ENCODE measurements around the gene RAB40A.
"Not testable (repeated sequence)": the region's sequence is repeated elsewhere in the genome, so short reads cannot be mapped to it uniquely, and the experiment has no call there.

RAB40A gene

DNA sequence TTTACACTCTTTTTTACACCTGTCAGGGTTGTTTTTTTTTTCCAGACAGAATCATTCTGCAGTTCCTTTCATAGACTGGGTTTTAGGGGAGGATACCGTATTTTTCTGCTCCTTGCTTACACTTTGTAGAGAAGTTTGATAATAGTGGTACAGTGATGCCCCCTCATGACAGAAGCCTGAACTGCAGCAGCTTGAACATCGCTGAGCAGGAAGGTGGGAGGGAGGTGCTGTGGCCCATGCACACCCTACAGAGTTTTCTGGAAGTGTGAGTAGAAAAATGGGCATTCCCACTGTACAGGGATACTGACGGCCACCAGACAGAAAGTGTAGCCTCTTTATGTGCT, 54.5 kb downstream of the RAB40A start:
- H3K4me3 ChIP-seq (ENCODE audit: extremely low read depth, insufficient read depth, low read length, poor library complexity, severe bottlenecking) = no peak overlapping the region
- WGBS, 2 experiments (ENCODE audit: insufficient coverage in 2 of 2) = no CpG with 5 or more reads among the region's 3 CpGs
- H3K4me1 ChIP-seq (ENCODE audit: control insufficient read depth, insufficient read depth, low read length, poor library complexity, severe bottlenecking) = peaks cover 8% of the 10 kb centered on the region
- no peaks in the 10 kb centered on the region for H3K36me3 ChIP-seq (ENCODE audit: control insufficient read depth, insufficient read depth, low read length)
- no peak overlapping the region for H3K27ac ChIP-seq (ENCODE audit: low read depth, low read length, severe bottlenecking)
- no peaks in the 10 kb centered on the region for H3K9me3 ChIP-seq (ENCODE audit: control insufficient read depth, low read length)

DNA sequence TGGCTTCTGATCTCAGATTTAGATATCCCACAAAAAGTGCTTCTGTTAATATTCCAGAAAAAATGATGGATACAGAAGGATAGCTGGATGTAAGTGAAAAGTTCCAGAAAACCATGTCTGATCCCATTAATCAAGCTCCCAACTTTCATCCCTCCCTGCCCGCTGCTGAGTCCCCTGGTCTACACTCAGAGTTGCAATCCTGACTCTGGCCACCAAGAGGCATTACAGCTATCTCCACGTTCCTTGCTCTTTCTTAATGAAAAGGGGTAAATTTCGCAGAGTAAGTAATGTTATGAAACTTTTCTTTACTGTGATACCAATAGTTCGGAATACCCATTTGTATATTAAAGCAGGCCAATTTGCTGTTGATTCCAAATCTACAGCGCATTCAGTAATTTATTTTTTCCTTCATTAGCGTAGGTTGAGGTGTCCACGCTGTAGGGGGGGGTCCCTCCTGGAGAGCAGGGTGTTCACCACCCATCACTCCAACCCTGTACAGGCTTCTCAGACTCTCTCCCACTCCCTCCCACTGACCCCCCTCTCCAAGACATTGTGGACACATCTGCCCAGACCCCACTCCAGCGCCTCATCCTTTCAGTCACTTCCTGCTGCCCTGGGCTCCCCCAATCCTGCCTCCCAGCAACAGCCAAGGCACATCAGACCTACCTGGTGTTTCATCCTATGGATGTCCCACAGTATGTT, 55.1 kb downstream of the RAB40A start:
- no peaks in the 10 kb centered on the region for H3K36me3 ChIP-seq (ENCODE audit: control insufficient read depth, insufficient read depth, low read length)
- no CpG with 5 or more reads among the region's 8 CpGs for WGBS, 2 experiments (ENCODE audit: insufficient coverage in 2 of 2)
- H3K4me3 ChIP-seq (ENCODE audit: extremely low read depth, insufficient read depth, low read length, poor library complexity, severe bottlenecking) = no peak overlapping the region
- H3K4me1 ChIP-seq (ENCODE audit: control insufficient read depth, insufficient read depth, low read length, poor library complexity, severe bottlenecking) = peaks cover 8% of the 10 kb centered on the region
- H3K9me3 ChIP-seq (ENCODE audit: control insufficient read depth, low read length) = no peaks in the 10 kb centered on the region
- H3K27ac ChIP-seq (ENCODE audit: low read depth, low read length, severe bottlenecking) = no peak overlapping the region

DNA sequence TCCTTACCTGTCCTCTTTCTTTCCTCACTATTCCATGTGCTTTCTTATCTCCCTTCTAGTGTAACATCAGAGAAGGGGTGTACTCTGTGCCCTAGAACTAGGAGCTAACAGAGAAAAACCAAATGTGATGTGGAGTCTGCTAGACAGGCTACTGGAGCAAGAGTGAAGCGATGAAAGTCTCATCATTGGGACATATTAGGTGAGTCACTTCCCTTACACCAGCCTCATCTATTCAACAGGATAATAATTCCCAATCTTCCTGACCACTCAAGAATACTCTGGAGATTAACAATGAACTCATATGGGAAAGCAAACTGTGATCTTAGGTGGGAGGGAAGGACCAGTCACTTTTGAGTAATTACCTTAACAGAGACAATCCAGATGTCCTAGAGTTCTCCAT, 58.1 kb downstream of the RAB40A start:
- H3K27ac ChIP-seq (ENCODE audit: low read depth, low read length, severe bottlenecking) = no peak overlapping the region
- no peaks in the 10 kb centered on the region for H3K36me3 ChIP-seq (ENCODE audit: control insufficient read depth, insufficient read depth, low read length)
- H3K4me1 ChIP-seq (ENCODE audit: control insufficient read depth, insufficient read depth, low read length, poor library complexity, severe bottlenecking) = peaks cover 8% of the 10 kb centered on the region
- no peaks in the 10 kb centered on the region for H3K9me3 ChIP-seq (ENCODE audit: control insufficient read depth, low read length)
- no peak overlapping the region for H3K4me3 ChIP-seq (ENCODE audit: extremely low read depth, insufficient read depth, low read length, poor library complexity, severe bottlenecking)
- WGBS, 2 experiments (ENCODE audit: insufficient coverage in 2 of 2) = no CpG with 5 or more reads among the region's 1 CpG

DNA sequence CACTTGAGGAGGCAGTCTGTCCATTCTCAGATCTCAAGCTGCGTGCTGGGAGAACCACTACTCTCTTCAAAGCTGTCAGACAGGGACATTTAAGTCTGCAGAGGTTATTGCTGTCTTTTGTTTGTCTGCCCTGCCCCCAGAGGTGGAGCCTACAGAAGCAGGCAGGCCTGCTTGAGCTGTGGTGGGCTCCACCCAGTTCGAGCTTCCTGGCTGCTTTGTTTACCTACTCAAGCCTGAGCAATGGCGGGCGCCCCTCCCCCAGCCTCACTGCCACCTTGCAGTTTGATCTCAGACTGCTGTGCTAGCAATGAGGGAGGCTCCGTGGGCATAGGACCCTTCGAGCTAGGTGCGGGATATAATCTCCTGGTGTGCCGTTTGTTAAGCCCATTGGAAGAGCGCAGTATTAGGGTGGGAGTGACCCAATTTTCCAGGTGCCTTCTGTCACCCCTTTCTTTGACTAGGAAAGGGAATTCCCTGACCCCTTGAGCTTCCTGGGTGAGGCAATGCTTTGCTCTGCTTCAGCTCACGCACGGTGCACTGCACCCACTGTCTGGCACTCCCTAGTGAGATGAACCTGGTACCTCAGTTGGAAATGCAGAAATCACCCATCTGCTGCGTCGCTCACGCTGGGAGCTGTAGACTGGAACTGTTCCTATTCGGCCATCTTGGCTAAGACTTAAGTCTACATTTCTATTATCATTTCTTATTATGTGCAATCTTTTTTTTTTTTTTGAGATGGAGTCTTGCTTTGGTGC, 59.1 kb downstream of the RAB40A start:
- H3K36me3 ChIP-seq (ENCODE audit: control insufficient read depth, insufficient read depth, low read length); H3K9me3 ChIP-seq (ENCODE audit: control insufficient read depth, low read length); H3K27ac ChIP-seq (ENCODE audit: low read depth, low read length, severe bottlenecking); H3K4me1 ChIP-seq (ENCODE audit: control insufficient read depth, insufficient read depth, low read length, poor library complexity, severe bottlenecking); H3K4me3 ChIP-seq (ENCODE audit: extremely low read depth, insufficient read depth, low read length, poor library complexity, severe bottlenecking): not testable (repeated sequence)
- WGBS, 2 experiments (ENCODE audit: insufficient coverage in 2 of 2) = 88 to 100% methylated on average over 1 to 2 of the region's 15 CpGs

DNA sequence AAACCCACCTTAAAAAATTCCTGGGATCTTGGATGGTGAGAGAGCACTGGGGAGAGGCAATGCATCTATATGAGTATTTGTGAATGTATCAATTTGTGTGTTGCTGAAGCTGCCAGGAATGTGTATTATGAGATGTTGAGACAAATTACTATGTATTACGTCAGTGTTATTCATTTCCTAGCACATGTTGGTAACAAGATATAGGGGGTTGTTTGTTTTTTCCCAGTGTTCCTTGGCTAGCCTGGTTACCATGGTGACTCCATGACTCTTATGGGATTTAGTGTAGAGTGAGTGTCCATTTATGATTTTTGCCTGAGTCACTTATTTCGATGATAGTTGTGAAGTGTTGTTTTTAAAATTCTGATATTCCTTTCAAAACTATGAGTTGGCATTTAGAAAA, 65.6 kb downstream of the RAB40A start:
- Histone ChIP-seq H3K4me1 (ENCODE audit: control insufficient read depth, insufficient read depth, low read length, poor library complexity, severe bottlenecking) (no peaks in the 10 kb centered on the region), H3K27ac (ENCODE audit: low read depth, low read length, severe bottlenecking) (no peak overlapping the region), H3K4me3 (ENCODE audit: extremely low read depth, insufficient read depth, low read length, poor library complexity, severe bottlenecking) (no peak overlapping the region), H3K36me3 (ENCODE audit: control insufficient read depth, insufficient read depth, low read length) (no peaks in the 10 kb centered on the region), H3K9me3 (ENCODE audit: control insufficient read depth, low read length) (no peaks in the 10 kb centered on the region)
- WGBS, 2 experiments (ENCODE audit: insufficient coverage in 2 of 2) = no CpG with 5 or more reads among the region's 2 CpGs
